OCI-LY7 (cell line): ENCODE data around the gene KLHDC10.

Experiments
- CTCF ChIP-seq: fragments of 200-600 bp; sonication (generic); conservative IDR thresholded peaks from 2 replicates; pipeline ENCODE4 v1.5.1; 2014; ENCODE audit warnings: mild to moderate bottlenecking, antibody characterized with exemption, low read length, moderate library complexity, mixed read lengths
- EZH2phosphoT487 ChIP-seq: fragments of 200-600 bp; sonication (generic); IDR thresholded peaks from 2 replicates; pipeline ENCODE4 v1.6.1; 2018; ENCODE audit warnings: low read depth, borderline replicate concordance, mild to moderate bottlenecking, mixed run types, antibody characterized with exemption, low read length, moderate library complexity, mixed read lengths

GRCh38 chr7:130174237-130174959 lies 104.1 kb downstream of the KLHDC10 start:
- TF ChIP-seq CTCF = no peak
- TF ChIP-seq EZH2phosphoT487 = no peak
